GM21423 (cell line): Measurements from ENCODE around the gene CEMIP.

ENCODE experiments used
- ATAC-seq: cut with Tn5 transposase; IDR thresholded peaks from one replicate; pipeline ENCODE4 v1.9.1; 2021; ENCODE audit warnings: mild to moderate bottlenecking, moderate library complexity; ENCODE audit not compliant: unreplicated experiment

Gene CEMIP

GRCh38 chr15:80971143-80971542 lies 192.0 kb downstream of the CEMIP start:
- no peak for ATAC-seq

GRCh38 chr15:80972276-80972675 lies 193.1 kb downstream of the CEMIP start:
- no peak for ATAC-seq

GRCh38 chr15:80974914-80975313 lies 195.7 kb downstream of the CEMIP start:
- ATAC-seq: no peak

DNA sequence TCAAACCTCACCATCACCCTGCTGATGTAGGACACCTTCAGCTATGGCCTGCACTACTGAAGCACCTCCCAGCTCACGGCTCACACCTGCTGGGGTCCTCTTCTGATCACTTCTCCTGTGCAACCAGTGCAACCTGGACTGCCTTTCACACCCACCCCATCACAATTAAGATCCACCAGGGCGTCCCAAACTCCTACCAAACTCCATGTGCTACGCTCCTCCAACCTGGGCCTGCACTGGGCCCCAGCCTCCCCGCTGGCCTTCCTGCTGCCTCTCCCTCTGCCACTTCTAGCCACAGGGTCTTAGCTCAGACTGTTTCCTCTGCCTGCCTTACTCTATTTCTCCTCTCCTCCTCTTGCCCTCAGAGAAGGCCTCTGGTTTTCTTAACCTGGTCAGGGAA lies 197.7 kb downstream of the CEMIP start:
- no peak for ATAC-seq

- ATAC-seq: no peak
Observed at GRCh38 chr15:80977627-80978036, 198.5 kb downstream of the CEMIP start.

- no peak for ATAC-seq
Observed at GRCh38 chr15:80978685-80979329, 199.6 kb downstream of the CEMIP start.

DNA sequence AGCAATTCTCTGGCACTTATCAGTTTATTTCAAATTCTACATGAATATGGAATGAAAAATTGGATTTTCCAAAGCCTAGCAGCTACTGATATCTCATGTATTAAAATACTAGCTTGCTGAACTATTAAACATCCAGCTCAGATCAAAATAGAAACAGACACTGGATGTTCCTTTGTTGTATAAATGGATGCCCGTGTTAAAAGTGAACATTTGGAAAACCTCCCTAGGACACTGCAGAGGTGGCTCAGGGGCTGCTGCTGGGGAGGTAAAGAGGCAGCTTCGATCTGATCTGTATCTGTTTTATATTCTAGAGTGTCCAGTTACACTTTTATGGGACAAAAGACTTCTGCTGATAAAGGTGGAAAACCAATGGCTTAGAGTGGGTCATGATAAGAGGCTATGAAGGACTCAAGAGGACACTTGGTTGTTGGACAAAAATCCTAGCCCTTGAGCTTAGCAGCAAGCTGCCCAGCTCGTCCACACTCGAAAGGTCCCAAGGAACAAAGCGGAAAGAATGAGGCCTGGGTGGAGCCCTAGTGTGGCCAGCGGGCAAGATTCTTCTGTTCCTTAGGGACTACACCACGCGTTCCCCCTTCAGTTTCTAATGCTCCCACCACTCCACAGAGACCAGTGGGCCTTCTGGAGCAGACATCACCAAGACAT lies 200.5 kb downstream of the CEMIP start:
- ATAC-seq: no peak

DNA sequence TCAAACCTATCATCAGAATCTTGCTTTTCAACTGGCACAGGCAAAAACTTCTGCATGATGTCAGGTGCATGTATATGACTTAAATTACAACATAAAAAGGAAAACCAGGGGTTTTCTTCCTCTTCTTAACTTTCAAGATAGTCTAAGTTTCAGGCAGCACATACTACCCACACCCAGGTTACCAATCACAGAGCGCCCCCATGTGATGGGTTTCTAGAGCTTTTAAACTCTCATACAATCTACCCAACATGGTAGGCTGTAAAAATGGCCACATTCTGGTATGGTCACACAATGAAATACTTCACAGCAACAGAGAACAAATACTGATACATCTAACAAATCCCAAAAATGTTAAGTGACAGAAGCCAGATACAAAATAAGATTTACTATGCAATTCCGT lies 203.0 kb downstream of the CEMIP start:
- no peak for ATAC-seq

- no peak for ATAC-seq
Observed at GRCh38 chr15:80982839-80983238, 203.7 kb downstream of the CEMIP start.

DNA sequence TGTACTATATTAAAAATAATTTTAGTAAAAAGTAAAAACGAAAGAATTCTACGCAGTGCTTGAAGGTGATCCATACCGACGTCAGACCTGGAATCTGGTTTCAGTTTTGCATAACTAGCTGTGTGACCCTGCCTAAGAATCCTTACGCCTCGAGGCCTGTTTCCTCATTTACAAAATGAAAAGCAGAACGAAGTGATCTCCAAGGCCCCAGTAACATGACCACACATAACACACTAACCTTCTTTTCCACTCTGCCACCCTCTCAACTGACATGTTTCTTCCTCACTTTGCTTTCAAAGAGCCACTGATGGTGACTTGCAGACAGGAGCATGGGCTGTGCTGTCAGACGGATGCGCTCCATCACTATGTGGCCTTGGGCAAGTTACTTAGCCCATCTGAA lies 205.7 kb downstream of the CEMIP start:
- no peak for ATAC-seq

- ATAC-seq: no peak
Observed at GRCh38 chr15:80985981-80986380, 206.8 kb downstream of the CEMIP start.

GRCh38 chr15:80986487-80986886 lies 207.3 kb downstream of the CEMIP start:
- ATAC-seq: no peak

DNA sequence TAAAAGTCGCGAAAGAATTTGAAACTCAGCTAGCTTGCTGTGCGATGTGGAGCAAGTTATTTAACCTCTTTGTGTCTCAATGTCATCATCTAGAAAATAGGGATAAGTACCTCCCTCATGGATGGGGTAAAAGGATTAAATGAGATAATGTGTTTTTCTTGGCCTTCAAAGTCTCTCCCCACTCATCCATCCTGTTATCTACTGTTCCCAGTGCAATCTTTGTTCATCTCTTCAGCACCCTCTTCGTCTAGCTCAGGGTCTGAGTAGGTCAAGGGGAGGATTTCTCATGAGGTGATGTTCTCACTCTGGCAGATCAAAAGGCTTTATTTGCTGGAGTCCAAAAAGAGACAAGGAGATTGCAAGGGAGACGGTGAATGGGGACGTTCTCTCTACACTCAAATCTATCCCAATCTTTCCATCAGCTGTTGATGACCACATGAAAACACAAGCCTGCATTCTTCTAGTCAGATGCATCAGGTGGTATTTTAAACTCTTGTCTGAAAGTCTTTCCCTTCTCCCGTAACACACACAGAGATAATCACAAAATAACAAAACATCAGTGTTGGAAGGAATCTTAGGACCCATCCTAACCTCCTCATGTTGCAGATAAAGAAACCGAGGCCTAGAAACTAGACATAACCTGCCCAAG lies 209.1 kb downstream of the CEMIP start:
- no peak for ATAC-seq

DNA sequence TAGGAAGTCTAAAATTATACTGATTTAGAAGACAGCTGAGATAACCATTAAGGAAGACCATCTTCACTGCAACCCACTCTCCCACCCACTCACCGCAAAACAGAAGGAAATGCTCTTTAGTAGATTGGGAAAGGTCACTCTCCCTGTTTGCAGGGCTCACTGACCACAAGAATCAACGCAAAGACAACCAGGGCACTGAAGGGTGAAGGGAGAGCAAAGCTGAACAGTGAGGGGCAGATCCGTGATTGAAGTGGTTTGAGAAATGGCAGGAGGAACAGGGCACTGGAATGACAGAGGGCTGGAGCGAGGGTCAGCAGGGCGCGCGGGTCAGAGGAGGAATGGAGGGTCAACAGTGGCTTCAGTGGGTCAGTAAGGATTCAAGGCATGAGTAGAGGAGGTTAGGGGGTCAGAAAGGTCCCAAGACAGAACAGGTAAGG lies 209.9 kb downstream of the CEMIP start:
- ATAC-seq: no peak

DNA sequence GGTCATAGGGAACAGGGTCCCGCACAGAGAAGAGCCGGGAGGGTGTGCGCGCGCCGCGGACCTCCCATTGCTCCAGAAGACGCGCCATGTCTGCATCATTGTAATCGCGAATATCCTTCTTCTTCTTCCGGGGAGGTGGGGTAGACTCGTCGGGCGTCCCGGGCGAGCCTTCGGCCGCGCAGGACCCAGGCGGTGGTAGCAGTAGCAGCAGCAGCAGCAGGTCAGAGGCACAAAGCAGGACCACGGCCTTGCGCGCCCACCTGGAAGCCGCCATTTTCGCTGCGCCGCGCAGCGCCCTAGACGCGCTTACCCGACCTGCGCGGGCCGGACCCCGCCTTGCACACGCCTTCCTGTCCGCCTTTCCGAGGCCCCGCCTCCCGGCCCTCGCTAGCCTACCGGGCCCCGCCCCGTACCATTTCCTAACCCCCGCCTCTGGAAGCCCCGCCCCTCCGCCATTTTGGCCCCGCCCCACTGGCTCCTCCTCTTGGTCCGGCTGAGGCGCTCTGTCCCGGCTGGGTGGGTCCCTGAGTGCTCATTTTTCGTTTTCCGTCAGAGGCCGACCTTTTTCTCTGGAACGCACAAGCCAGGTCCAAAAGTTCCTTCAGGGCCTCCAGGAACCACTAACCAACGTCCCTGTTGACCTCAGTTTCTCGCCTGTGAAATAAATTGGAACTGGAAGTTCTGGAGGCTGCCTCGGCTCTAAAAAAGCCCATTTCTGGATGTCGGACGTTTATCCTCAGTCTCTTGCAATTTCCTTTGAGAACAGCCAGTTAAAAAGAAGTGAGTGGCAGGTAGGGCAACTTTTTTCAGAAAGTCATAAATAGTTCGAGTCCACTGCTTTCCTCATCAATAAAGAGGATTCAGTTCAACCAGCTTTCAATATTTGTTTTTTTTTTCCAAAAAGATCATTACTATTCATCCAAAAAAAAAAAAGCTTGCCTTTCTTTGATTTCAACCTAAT lies 210.6 kb downstream of the CEMIP start, which contains the start of gene MESD:
MESD (minus strand) TSS at position 302 of the 961 bp plus-strand sequence; CDS start at position 274, 28 bp downstream.
- ATAC-seq: peak; percentile 96

DNA sequence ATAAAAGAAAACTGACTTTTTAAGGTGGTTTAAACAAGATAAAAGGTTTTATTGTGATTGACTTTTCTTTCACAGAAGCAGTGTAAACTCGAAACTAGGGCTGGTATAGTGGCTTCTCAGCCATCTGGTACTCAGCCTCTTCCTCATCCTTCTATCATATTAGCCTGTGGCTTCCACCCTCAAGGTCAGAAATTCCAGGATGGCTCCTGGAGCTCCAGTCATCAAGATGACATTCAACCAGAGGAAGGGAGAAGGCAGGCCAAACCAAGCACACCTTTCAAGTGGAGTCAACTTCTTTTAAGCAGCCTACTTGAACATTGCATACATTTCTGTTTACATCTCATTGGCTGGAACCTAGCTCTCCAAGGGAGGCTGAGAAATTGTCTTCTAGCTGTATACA lies 211.8 kb downstream of the CEMIP start:
- no peak for ATAC-seq

DNA sequence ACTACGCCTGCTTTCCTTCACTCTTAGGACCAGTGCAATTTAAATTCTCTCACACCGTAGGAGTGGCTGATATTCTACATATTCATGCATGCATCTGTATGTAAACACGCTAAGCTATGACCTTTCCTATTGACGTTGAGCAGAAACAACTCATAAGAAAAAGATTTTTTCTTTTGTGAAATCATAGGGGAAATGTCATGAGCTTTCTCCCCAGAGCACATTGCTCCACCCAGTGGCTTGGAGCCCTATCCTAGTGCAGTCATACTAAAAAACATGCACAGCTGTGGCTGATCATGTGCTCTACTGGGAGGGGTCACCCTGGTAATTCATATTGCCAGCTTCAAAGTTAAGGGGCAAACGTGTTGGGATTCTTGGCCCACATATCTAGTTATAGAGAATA lies 212.3 kb downstream of the CEMIP start:
- no peak for ATAC-seq

DNA sequence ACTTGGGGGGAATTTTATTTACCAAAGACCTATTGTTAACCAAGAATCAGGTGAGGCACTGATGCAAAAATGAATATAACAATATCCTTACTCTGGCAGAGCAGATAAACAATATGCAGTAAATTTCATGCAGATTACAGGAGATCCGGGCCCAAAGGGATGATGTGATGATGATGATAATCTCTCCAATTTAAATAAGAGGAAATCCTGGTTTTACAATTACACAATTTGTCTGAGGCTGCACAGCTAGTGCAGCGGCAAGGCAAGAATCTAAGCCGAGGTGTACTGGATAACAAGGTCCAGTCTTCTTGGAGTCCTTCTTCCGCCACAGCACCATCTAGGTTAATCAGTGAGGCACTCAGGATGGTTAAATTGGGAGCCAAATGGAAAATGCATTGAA lies 212.8 kb downstream of the CEMIP start:
- no peak for ATAC-seq

GRCh38 chr15:80992441-80992840 lies 213.3 kb downstream of the CEMIP start:
- ATAC-seq: no peak

GRCh38 chr15:80996247-80996646 lies 217.1 kb downstream of the CEMIP start:
- ATAC-seq: no peak

GRCh38 chr15:80997692-80998091 lies 218.5 kb downstream of the CEMIP start:
- no peak for ATAC-seq
